Sciatic nerve (tissue), 2 donors: ENCODE results near the gene GLG1. TPM values are rescaled to one million over a fixed set of nuclear protein-coding genes. Genes with fewer than 3 reads are reported as not detected.
"Not testable (repeated sequence)": the region's sequence is repeated elsewhere in the genome, so short reads cannot be mapped to it uniquely, and the experiment has no call there.

Experiments
- ATAC-seq: fragments of 200-7000 bp; cut with Tn5 transposase; one replicate; pipeline ENCODE4 v1.9.1; 2020; ENCODE audit warnings: mild to moderate bottlenecking, moderate library complexity
- DNase-seq: peaks from one replicate; pipeline ENCODE4 v3.0.0-alpha.2; 2020; ENCODE audit warnings: low spot score
- intact Hi-C: fragments of 100-400 bp; cut with DNase I; formaldehyde crosslinking; loops from one replicate; pipeline ENCODE4 v1.14.2; 2022
- total RNA-seq: library from RNA; stranded (reverse); fragmentation: NEBNext Ultra II Directional; extraction: Animal tissue kit (Norgen Biotek cat#: 25700); gene quantifications from one replicate; pipeline ENCODE4 v1.2.1, GENCODE V29; 2021
- donor health status: DM: no; HTN: no; CAD: no.
- donor health status: DM: no; HTN: no; CAD: no.

Gene GLG1
- total RNA-seq, 1 donor from 2014 or later, result 145 TPM

- ATAC-seq (no peak), DNase-seq (no peak)
- intact Hi-C loops, result no loop called here
These were observed 145.1 kb downstream of the GLG1 start for GRCh38 chr16:74461826-74462225.

- no peak for ATAC-seq
- intact Hi-C loops, result no loop called here
- DNase-seq, result no peak
These were observed 146.4 kb downstream of the GLG1 start for GRCh38 chr16:74460542-74460941.

GRCh38 chr16:74456290-74456625, 150.7 kb downstream of the GLG1 start:
- intact Hi-C loops, result no loop called here
- DNase-seq (no peak), ATAC-seq (no peak)

GRCh38 chr16:74455619-74456289, 151.2 kb downstream of the GLG1 start:
- intact Hi-C loops, result no loop called here
- DNase-seq (no peak), ATAC-seq (peak; percentile 26)

GRCh38 chr16:74455213-74455612, 151.7 kb downstream of the GLG1 start:
- ATAC-seq, result peak; percentile 16
- DNase-seq, result no peak
- intact Hi-C loops, result no loop called here

GRCh38 chr16:74451951-74452758, 154.8 kb downstream of the GLG1 start:
- intact Hi-C loops, result no loop called here
- DNase-seq, result no peak
- ATAC-seq, result no peak

GRCh38 chr16:74450967-74451760, 155.8 kb downstream of the GLG1 start:
- ATAC-seq (no peak), DNase-seq (no peak)
- intact Hi-C loops, result no loop called here

- DNase-seq (no peak), ATAC-seq (no peak)
- intact Hi-C loops, result no loop called here
These were observed 156.7 kb downstream of the GLG1 start for GRCh38 chr16:74450236-74450635.

GRCh38 chr16:74449470-74449869, 157.4 kb downstream of the GLG1 start:
- DNase-seq (no peak), ATAC-seq (peak; percentile 64)
- intact Hi-C loops, result no loop called here

GRCh38 chr16:74448990-74449389, 157.9 kb downstream of the GLG1 start:
- ATAC-seq (peak; percentile 97), DNase-seq (peak; percentile 78)
- intact Hi-C loops, result no loop called here

- no peak for DNase-seq
- ATAC-seq, result no peak
- intact Hi-C loops, result no loop called here
These were observed 159.3 kb downstream of the GLG1 start for GRCh38 chr16:74447578-74447977.

GRCh38 chr16:74446866-74447265, 160.0 kb downstream of the GLG1 start:
- no peak for ATAC-seq
- intact Hi-C loops, result no loop called here

GRCh38 chr16:74443624-74444346, 163.1 kb downstream of the GLG1 start:
- intact Hi-C loops, ATAC-seq, DNase-seq: not testable (repeated sequence)

More at GRCh38 chr16:74446866-74447265, 160.0 kb downstream of the GLG1 start:
- no peak for DNase-seq

- intact Hi-C loops, result no loop called here
- DNase-seq, result no peak
- ATAC-seq, result no peak
These were observed 167.2 kb downstream of the GLG1 start for GRCh38 chr16:74439685-74440084.

GRCh38 chr16:74438492-74438979, 168.4 kb downstream of the GLG1 start:
- intact Hi-C loops, result no loop called here
- no peak for ATAC-seq
- DNase-seq, result no peak

- no peak for DNase-seq
- intact Hi-C loops, result no loop called here
- no peak for ATAC-seq
These were observed 175.4 kb downstream of the GLG1 start for GRCh38 chr16:74431516-74431915.

GRCh38 chr16:74430036-74430712, 176.7 kb downstream of the GLG1 start:
- DNase-seq, intact Hi-C loops: not testable (repeated sequence)
- ATAC-seq, result peak; percentile 87

GRCh38 chr16:74428493-74428892, 178.4 kb downstream of the GLG1 start:
- intact Hi-C loops, DNase-seq: not testable (repeated sequence)
- ATAC-seq, result peak; percentile 68
